ENCODE data around the gene SATL1.

GRCh38 chrX:85052636-85053343, 190.8 kb downstream of the SATL1 start:
- TF ChIP-seq CTCF (IDR thresholded peaks at IDR 0.05; ENCODE audit: poor library complexity) (peak; percentile 39), EZH2 (IDR thresholded peaks at IDR 0.05; ENCODE audit: borderline replicate concordance) (no peak)
